IMR-90 (cell line): Measurements from ENCODE around the gene GTF3C1. TPM values are rescaled to one million over a fixed set of nuclear protein-coding genes. Genes with fewer than 3 reads are reported as not detected.
A peak's percentile ranks its signal among the peaks of the same experiment; 100 is the strongest.

Experiments
- ATAC-seq: fragments of 200-7000 bp; cut with Tn5 transposase; 2 replicates; pipeline ENCODE4 v1.9.1; 2020; ENCODE audit warnings: low read depth, mild to moderate bottlenecking, moderate library complexity
- BruUV-seq: library from RNA; stranded (reverse); fragments of 400-500 nt; replicated peaks from 2 replicates; lab custom pipeline; 2021; lab: Mats Ljungman, UMichigan
- CTCF ChIA-PET: fragments of 300-600 bp; formaldehyde crosslinking; extraction: SDS; loops from one replicate; lab custom pipeline; 2021; ENCODE audit warnings: antibody characterized with exemption; lab: Yijun Ruan, JAX
- POLR2A ChIA-PET: fragments of 300-600 bp; sonication (Branson Sonifier 250); formaldehyde crosslinking; loops from one replicate; lab custom pipeline; 2022; ENCODE audit warnings: antibody characterized with exemption; ENCODE audit not compliant: unreplicated experiment; lab: Charles Lee
- DNase-seq: peaks from one replicate; pipeline ENCODE4 v3.0.0; 2013
- H2AFZ ChIP-seq: replicated peaks from 2 replicates; pipeline ENCODE3; 2013; ENCODE audit warnings: low read length, mild to moderate bottlenecking; ENCODE audit not compliant: poor library complexity
- H2AK5ac ChIP-seq: 2 replicates; pipeline ENCODE4 v1.6.1; 2013; ENCODE audit warnings: low read depth, low read length, inconsistent platforms
- H2AK9ac ChIP-seq: replicated peaks from 2 replicates; pipeline ENCODE3; 2013; ENCODE audit warnings: mild to moderate bottlenecking, low read depth, low read length, moderate library complexity; ENCODE audit not compliant: poor library complexity
- H2BK120ac ChIP-seq: 2 replicates; pipeline ENCODE4 v1.6.1; 2013; ENCODE audit warnings: low read depth, low read length, inconsistent platforms
- H2BK15ac ChIP-seq: 3 replicates; pipeline ENCODE4 v1.6.1; 2013; ENCODE audit warnings: low read depth, low read length, inconsistent platforms
- H2BK20ac ChIP-seq: 2 replicates; pipeline ENCODE4 v1.6.1; 2013; ENCODE audit warnings: low read depth, mild to moderate bottlenecking, inconsistent platforms, low read length, moderate library complexity
- H2BK5ac ChIP-seq: 2 replicates; pipeline ENCODE4 v1.6.1; 2013; ENCODE audit warnings: mild to moderate bottlenecking, low read depth, low read length, inconsistent platforms; ENCODE audit not compliant: poor library complexity, severe bottlenecking
- H3K14ac ChIP-seq: replicated peaks from 2 replicates; pipeline ENCODE4 v1.6.1; 2013; ENCODE audit warnings: low read depth, low read length, inconsistent platforms
- H3K18ac ChIP-seq: 2 replicates; pipeline ENCODE4 v1.6.1; 2013; ENCODE audit warnings: low read depth, low read length, control low read depth
- H3K23ac ChIP-seq: 2 replicates; pipeline ENCODE4 v1.6.1; 2013; ENCODE audit warnings: low read depth, low read length, inconsistent platforms
- H3K27ac ChIP-seq: 2 replicates; pipeline ENCODE4 v1.5.1; 2013; ENCODE audit warnings: mild to moderate bottlenecking, control low read depth, low read length; ENCODE audit not compliant: insufficient read depth
- H3K27me3 ChIP-seq: 2 replicates; pipeline ENCODE4 v1.6.1; 2013; ENCODE audit warnings: low read length; ENCODE audit not compliant: control insufficient read depth, insufficient read depth
- H3K36me3 ChIP-seq: 2 replicates; pipeline ENCODE4 v1.6.1; 2013; ENCODE audit warnings: low read length, mixed read lengths; ENCODE audit not compliant: control insufficient read depth, insufficient read depth
- H3K4ac ChIP-seq: 2 replicates; pipeline ENCODE4 v1.6.1; 2013; ENCODE audit warnings: low read depth, low read length, inconsistent platforms
- H3K4me1 ChIP-seq: 2 replicates; pipeline ENCODE4 v1.6.1; 2013; ENCODE audit warnings: low read length, mixed read lengths; ENCODE audit not compliant: control insufficient read depth, insufficient read depth
- H3K4me2 ChIP-seq: 2 replicates; pipeline ENCODE4 v1.6.1; 2013; ENCODE audit warnings: low read depth, mild to moderate bottlenecking, control low read depth, low read length, moderate library complexity
- H3K4me3 ChIP-seq: 2 replicates; pipeline ENCODE4 v1.5.1; 2013; ENCODE audit warnings: low read depth, mild to moderate bottlenecking, control low read depth, low read length, moderate library complexity; ENCODE audit not compliant: insufficient read depth
- H3K56ac ChIP-seq: 2 replicates; pipeline ENCODE4 v1.6.1; 2013; ENCODE audit warnings: low read length, inconsistent platforms; ENCODE audit not compliant: insufficient read depth; ENCODE audit errors: extremely low read depth
- H3K79me1 ChIP-seq, 2 experiments: 2 replicates each; pipeline ENCODE4 v1.6.1; 2013; ENCODE audit warnings: low read length in 2 of 2, inconsistent platforms in 1 of 2, low read depth in 1 of 2
- H3K9ac ChIP-seq: 2 replicates; pipeline ENCODE4 v1.6.1; 2013; ENCODE audit warnings: low read depth, low read length, control low read depth
- H3K9me1 ChIP-seq: 2 replicates; pipeline ENCODE4 v1.6.1; 2013; ENCODE audit warnings: low read length, inconsistent platforms; ENCODE audit not compliant: insufficient read depth
- H3K9me3 ChIP-seq: 2 replicates; pipeline ENCODE4 v1.6.1; 2013; ENCODE audit warnings: low read length; ENCODE audit not compliant: control insufficient read depth, insufficient read depth
- H4K20me1 ChIP-seq: 2 replicates; pipeline ENCODE4 v1.6.1; 2013; ENCODE audit warnings: low read length, inconsistent platforms; ENCODE audit not compliant: insufficient read depth
- H4K5ac ChIP-seq: 2 replicates; pipeline ENCODE4 v1.6.1; 2013; ENCODE audit warnings: mild to moderate bottlenecking, low read depth, low read length, control low read depth
- H4K8ac ChIP-seq, 2 experiments: 2 replicates each; pipeline ENCODE4 v1.6.1; 2013; ENCODE audit warnings: low read depth in 2 of 2, low read length in 2 of 2, control low read depth in 1 of 2, inconsistent platforms in 1 of 2
- H4K91ac ChIP-seq: 2 replicates; pipeline ENCODE4 v1.6.1; 2013; ENCODE audit warnings: low read depth, low read length, inconsistent platforms; ENCODE audit not compliant: insufficient read depth
- BHLHE40 ChIP-seq: fragments of 150-350 bp; IDR thresholded peaks from 2 replicates; pipeline ENCODE4 v1.6.1; 2016; ENCODE audit warnings: mild to moderate bottlenecking, low read depth, low read length
- CEBPB ChIP-seq: IDR thresholded peaks from 2 replicates; pipeline ENCODE4 v1.6.1; 2012; ENCODE audit warnings: low read depth, low read length, improper control_type of control experiment
- CHD1 ChIP-seq: IDR thresholded peaks from 2 replicates; pipeline ENCODE4 v1.6.1; 2012; ENCODE audit warnings: low read depth, low read length, improper control_type of control experiment
- FOS ChIP-seq: fragments of 150-350 bp; IDR thresholded peaks from 2 replicates; pipeline ENCODE4 v1.6.1; 2016; ENCODE audit warnings: low read depth, low read length
- MAZ ChIP-seq: IDR thresholded peaks from 2 replicates; pipeline ENCODE4 v1.6.1; 2012; ENCODE audit warnings: low read depth, mild to moderate bottlenecking, low read length, improper control_type of control experiment, moderate library complexity, borderline replicate concordance
- NFE2L2 ChIP-seq: fragments of 150-350 bp; IDR thresholded peaks from 2 replicates; pipeline ENCODE4 v1.6.1; 2016; ENCODE audit warnings: low read depth, mild to moderate bottlenecking, low read length
- POLR2A ChIP-seq: IDR thresholded peaks from 2 replicates; pipeline ENCODE4 v1.6.1; 2012; ENCODE audit warnings: mild to moderate bottlenecking, low read depth, low read length
- RAD21 ChIP-seq: IDR thresholded peaks from 2 replicates; pipeline ENCODE4 v1.6.1; 2012; ENCODE audit warnings: low read length, improper control_type of control experiment
- RCOR1 ChIP-seq: IDR thresholded peaks from 2 replicates; pipeline ENCODE4 v1.6.1; 2012; ENCODE audit warnings: mild to moderate bottlenecking, low read length, improper control_type of control experiment; ENCODE audit not compliant: insufficient replicate concordance
- RFX5 ChIP-seq: IDR thresholded peaks from 2 replicates; pipeline ENCODE4 v1.8.0; 2012; ENCODE audit warnings: low read depth, mild to moderate bottlenecking, low read length, moderate library complexity
- WGBS, 2 experiments: methylation state at CpG; one replicate each; pipeline versions ENCODE4 v1.1.5 to v1.1.7; 2013; ENCODE audit warnings: missing lambda C conversion rate in 2 of 2; ENCODE audit not compliant: insufficient read length in 1 of 2; ENCODE audit errors: extremely low coverage in 2 of 2; 5-methylcytosine and 5-hydroxymethylcytosine counted together
- dilution Hi-C: fragments of 300-500 bp; cut with HindIII; formaldehyde crosslinking; loops from one replicate; pipeline ENCODE4 v1.14.3; 2018; ENCODE audit warnings: low sequenced_read_pairs; ENCODE audit not compliant: unreplicated experiment
- in situ Hi-C: fragments of 300-500 bp; cut with MboI; formaldehyde crosslinking; loops from 3 replicates; pipeline ENCODE4 v1.14.3; 2019; ENCODE audit warnings: low sequenced_read_pairs, inconsistent platforms, mixed read lengths
- intact Hi-C: fragments of 100-400 bp; cut with micrococcal nuclease; formaldehyde crosslinking; loops from 2 replicates; pipeline ENCODE4 v1.10.0; 2022
- polyA plus RNA-seq, 3 experiments: library from polyadenylated mRNA; depleted of rRNA; stranded (reverse); fragments of >200 nt; gene quantifications; 2 replicates each; pipeline ENCODE4 v1.2.3, GENCODE V29; 2012; ENCODE audit warnings: low replicate concordance in 1 of 3
- total RNA-seq: library from RNA; depleted of rRNA; stranded (reverse); fragments of >200 nt; gene quantifications from 2 replicates; pipeline ENCODE4 v1.2.3, GENCODE V29; 2012
- TF ChIP-seq, protein P1 (sequence below): fragments of 150-350 bp; IDR thresholded peaks from 2 replicates; pipeline ENCODE4 v1.6.1; 2017; ENCODE audit warnings: mild to moderate bottlenecking, antibody characterized with exemption, low read length, low read depth
- TF ChIP-seq, protein P2 (sequence below): fragments of 150-350 bp; IDR thresholded peaks from 2 replicates; pipeline ENCODE4 v1.6.1; 2016; ENCODE audit warnings: low read depth, mild to moderate bottlenecking, low read length, moderate library complexity, borderline replicate concordance
- TF ChIP-seq, protein P3 (sequence below): conservative IDR thresholded peaks from 2 replicates; pipeline ENCODE4 v1.5.1; 2012; ENCODE audit warnings: mild to moderate bottlenecking, low read depth, low read length, improper control_type of control experiment

GTF3C1 gene
- total and polyA plus RNA-seq, 2 of the 4 experiments (the other 2 are of a cell fraction) = 50.8 to 68.1 TPM

DNA sequence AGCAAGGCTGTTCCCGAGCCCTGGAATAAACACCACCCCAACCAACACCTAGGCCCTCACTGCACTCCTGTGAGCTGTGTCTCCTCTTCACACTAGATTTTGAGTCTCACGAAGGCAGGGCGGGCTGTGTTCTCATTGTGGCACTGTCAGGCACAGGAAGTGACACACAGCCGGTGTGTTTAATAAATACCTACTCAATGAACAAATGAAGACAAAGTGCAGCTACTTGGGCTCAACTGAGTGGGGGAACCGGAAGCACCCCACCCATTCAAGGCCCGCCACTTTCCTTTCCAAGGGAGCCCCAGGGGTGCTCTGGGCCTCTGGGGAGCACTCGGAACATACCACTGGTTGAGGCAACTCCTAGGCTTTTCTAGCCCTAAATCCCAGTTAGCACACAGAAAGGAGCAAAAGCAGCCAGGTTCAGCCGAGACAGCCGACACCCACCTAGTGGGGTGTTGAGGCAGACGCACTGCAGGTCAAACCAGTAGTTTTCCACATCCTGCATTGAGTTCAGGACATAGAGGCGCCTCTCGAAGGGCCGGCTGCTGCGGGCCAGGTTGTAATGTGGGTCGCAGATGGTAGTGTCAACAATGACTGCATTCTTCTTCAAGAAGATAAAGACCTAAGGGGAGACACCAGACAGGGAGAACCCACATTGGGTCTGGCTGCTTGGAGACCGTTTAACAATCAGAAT lies 57.7 kb downstream of the GTF3C1 start:
- DNase-seq = no peak
- no peak for TF ChIP-seq NFE2L2
- TF ChIP-seq CEBPB = no peak
- TF ChIP-seq, protein P1, sequence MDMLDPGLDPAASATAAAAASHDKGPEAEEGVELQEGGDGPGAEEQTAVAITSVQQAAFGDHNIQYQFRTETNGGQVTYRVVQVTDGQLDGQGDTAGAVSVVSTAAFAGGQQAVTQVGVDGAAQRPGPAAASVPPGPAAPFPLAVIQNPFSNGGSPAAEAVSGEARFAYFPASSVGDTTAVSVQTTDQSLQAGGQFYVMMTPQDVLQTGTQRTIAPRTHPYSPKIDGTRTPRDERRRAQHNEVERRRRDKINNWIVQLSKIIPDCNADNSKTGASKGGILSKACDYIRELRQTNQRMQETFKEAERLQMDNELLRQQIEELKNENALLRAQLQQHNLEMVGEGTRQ = no peak
- TF ChIP-seq RCOR1 = no peak
- TF ChIP-seq RAD21 = no peak
- TF ChIP-seq, protein P2, sequence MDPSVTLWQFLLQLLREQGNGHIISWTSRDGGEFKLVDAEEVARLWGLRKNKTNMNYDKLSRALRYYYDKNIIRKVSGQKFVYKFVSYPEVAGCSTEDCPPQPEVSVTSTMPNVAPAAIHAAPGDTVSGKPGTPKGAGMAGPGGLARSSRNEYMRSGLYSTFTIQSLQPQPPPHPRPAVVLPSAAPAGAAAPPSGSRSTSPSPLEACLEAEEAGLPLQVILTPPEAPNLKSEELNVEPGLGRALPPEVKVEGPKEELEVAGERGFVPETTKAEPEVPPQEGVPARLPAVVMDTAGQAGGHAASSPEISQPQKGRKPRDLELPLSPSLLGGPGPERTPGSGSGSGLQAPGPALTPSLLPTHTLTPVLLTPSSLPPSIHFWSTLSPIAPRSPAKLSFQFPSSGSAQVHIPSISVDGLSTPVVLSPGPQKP = no peak
- no peak for TF ChIP-seq CHD1
- TF ChIP-seq FOS = no peak
- TF ChIP-seq POLR2A = no peak
- TF ChIP-seq RFX5 = no peak
- no peak for TF ChIP-seq BHLHE40
- TF ChIP-seq, protein P3, sequence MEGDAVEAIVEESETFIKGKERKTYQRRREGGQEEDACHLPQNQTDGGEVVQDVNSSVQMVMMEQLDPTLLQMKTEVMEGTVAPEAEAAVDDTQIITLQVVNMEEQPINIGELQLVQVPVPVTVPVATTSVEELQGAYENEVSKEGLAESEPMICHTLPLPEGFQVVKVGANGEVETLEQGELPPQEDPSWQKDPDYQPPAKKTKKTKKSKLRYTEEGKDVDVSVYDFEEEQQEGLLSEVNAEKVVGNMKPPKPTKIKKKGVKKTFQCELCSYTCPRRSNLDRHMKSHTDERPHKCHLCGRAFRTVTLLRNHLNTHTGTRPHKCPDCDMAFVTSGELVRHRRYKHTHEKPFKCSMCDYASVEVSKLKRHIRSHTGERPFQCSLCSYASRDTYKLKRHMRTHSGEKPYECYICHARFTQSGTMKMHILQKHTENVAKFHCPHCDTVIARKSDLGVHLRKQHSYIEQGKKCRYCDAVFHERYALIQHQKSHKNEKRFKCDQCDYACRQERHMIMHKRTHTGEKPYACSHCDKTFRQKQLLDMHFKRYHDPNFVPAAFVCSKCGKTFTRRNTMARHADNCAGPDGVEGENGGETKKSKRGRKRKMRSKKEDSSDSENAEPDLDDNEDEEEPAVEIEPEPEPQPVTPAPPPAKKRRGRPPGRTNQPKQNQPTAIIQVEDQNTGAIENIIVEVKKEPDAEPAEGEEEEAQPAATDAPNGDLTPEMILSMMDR = no peak
- no peak for TF ChIP-seq MAZ
- H2AFZ ChIP-seq = no peak overlapping the region
- ChIA-PET POLR2A (no interaction called here), CTCF (no interaction called here)
- 97% methylated on average over 7 of the region's 16 CpGs; no CpG with 5 or more reads in 1 of the 2 experiments for WGBS, 2 experiments
- 0 out of 4 replicates have a peak overlapping the region, but pooled peaks of 1 of the 2 experiments have one; percentile 19 for H4K8ac ChIP-seq
- 0 out of 2 replicates have a peak overlapping the region, but pooled peaks have one; percentile 3 for H3K4ac ChIP-seq
- peaks cover 72% of the 10 kb centered on the region for H3K36me3 ChIP-seq
- intact Hi-C loops (loop anchor here (5.0 kb wide), 1 partner anchor 50 kb away; no protein-coding TSS in a partner anchor), in situ Hi-C loops (no loop called here), dilution Hi-C loops (no loop called here)
- ATAC-seq = no peak
- peaks cover 4 to 18% of the 10 kb centered on the region in 2 experiments; a peak in 1 of 4 replicates for H3K79me1 ChIP-seq
- H2BK120ac ChIP-seq = no peak overlapping the region
- H2BK20ac ChIP-seq = no peak overlapping the region
- H3K9me3 ChIP-seq = no peaks in the 10 kb centered on the region
- H3K56ac ChIP-seq = no peak overlapping the region
- H3K4me2 ChIP-seq = no peak overlapping the region
- no peak overlapping the region for H3K27ac ChIP-seq
- H4K5ac ChIP-seq = no peak overlapping the region
- no peak overlapping the region; the same call in 1 of the 2 replicates for H4K91ac ChIP-seq
- no peak overlapping the region for H3K23ac ChIP-seq
- H2AK5ac ChIP-seq = no peak overlapping the region
- H3K9ac ChIP-seq = no peak overlapping the region
- H3K4me1 ChIP-seq = peaks cover 12% of the 10 kb centered on the region
- no peak overlapping the region for H2BK5ac ChIP-seq
- no peak overlapping the region for H2BK15ac ChIP-seq
- H4K20me1 ChIP-seq = no peaks in the 10 kb centered on the region
- no peak overlapping the region for H2AK9ac ChIP-seq
- BruUV-seq = no TSS peak
- H3K18ac ChIP-seq = no peak overlapping the region
- H3K9me1 ChIP-seq = peaks cover 13% of the 10 kb centered on the region
- H3K14ac ChIP-seq = 0 out of 2 replicates have a peak overlapping the region, but pooled peaks have one; percentile 0
- no peaks in the 10 kb centered on the region for H3K27me3 ChIP-seq
- H3K4me3 ChIP-seq = no peak overlapping the region
